Measurements from ENCODE around the gene ZNF154.
"Not testable (repeated sequence)": the region's sequence is repeated elsewhere in the genome, so short reads cannot be mapped to it uniquely, and the experiment has no call there.

ZNF154 gene

GRCh38 chr19:57708641-57709361, at the start of gene ZNF154:
Gene ZNF154 (minus strand): TSS chr19:57709204. CDS start chr19:57708971, 233 bp downstream.
- DNase-seq, result no peak

- no peak for DNase-seq
These were observed 48.9 kb upstream of the ZNF154 start for GRCh38 chr19:57757941-57758340.

GRCh38 chr19:57755031-57755430, 46.0 kb upstream of the ZNF154 start:
- DNase-seq, result no peak

GRCh38 chr19:57754091-57754673, 45.2 kb upstream of the ZNF154 start:
- no peak for DNase-seq

GRCh38 chr19:57748029-57748428, 39.0 kb upstream of the ZNF154 start:
- DNase-seq, result no peak

GRCh38 chr19:57747472-57747807, 38.4 kb upstream of the ZNF154 start:
- no peak for DNase-seq

GRCh38 chr19:57746580-57747471, 37.8 kb upstream of the ZNF154 start, which contains the start of gene ZNF776:
Gene ZNF776 (plus strand): TSS chr19:57746815. CDS start chr19:57747059, 244 bp downstream.
- DNase-seq, result peak; percentile 74

GRCh38 chr19:57738770-57739169, 29.8 kb upstream of the ZNF154 start:
- not testable (repeated sequence) for DNase-seq

GRCh38 chr19:57738320-57738719, 29.3 kb upstream of the ZNF154 start:
- not testable (repeated sequence) for DNase-seq

GRCh38 chr19:57720878-57721277, 11.9 kb upstream of the ZNF154 start:
- DNase-seq, result no peak

GRCh38 chr19:57719901-57720519, 11.0 kb upstream of the ZNF154 start:
- DNase-seq, result no peak

GRCh38 chr19:57719424-57719823, 10.4 kb upstream of the ZNF154 start:
- no peak for DNase-seq

GRCh38 chr19:57712222-57712621, 3.2 kb upstream of the ZNF154 start:
- no peak for DNase-seq

- no peak for DNase-seq
These were observed 612 bp upstream of the ZNF154 start for GRCh38 chr19:57709616-57710015.

- no peak for DNase-seq
These were observed 2.7 kb downstream of the ZNF154 start for GRCh38 chr19:57706346-57706745.

GRCh38 chr19:57701625-57702024, 7.4 kb downstream of the ZNF154 start:
- no peak for DNase-seq

- DNase-seq, result no peak
These were observed 19.3 kb downstream of the ZNF154 start for GRCh38 chr19:57689750-57690149.

GRCh38 chr19:57688011-57688763, 20.8 kb downstream of the ZNF154 start:
- no peak for DNase-seq

- no peak for DNase-seq
These were observed 21.5 kb downstream of the ZNF154 start for GRCh38 chr19:57687363-57688010.

- DNase-seq, result no peak
These were observed 22.3 kb downstream of the ZNF154 start for GRCh38 chr19:57686727-57687126.

- DNase-seq, result no peak
These were observed 26.7 kb downstream of the ZNF154 start for GRCh38 chr19:57682226-57682766.

GRCh38 chr19:57675881-57676280, 33.1 kb downstream of the ZNF154 start:
- no peak for DNase-seq
